ENCODE results near the gene ST14.
"Not testable (repeated sequence)": the region's sequence is repeated elsewhere in the genome, so short reads cannot be mapped to it uniquely, and the experiment has no call there.

DNA sequence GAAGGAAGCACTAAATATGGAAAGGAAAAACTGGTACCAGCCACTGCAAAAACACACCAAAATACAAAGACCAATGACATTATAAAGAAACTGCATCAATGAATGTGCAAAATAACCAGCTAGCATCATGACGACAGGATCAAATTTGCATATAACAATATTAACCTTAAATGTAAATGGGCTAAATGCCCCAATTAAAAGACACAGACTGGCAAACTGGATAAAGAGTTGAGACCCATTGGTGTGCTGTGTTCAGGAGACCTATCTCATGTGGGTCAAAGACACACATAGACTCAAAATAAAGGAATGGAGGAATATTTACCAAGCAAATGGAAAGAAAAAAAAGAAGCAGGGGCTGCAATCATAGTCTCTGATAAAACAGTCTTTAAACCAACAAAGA is 92.2 kb downstream of the ST14 start:
- TF ChIP-seq CTCF, POLR2A (IDR thresholded peaks at IDR 0.05): not testable (repeated sequence)

Data from adrenal gland (tissue), 5 donors.